Left ventricle myocardium superior (tissue), 1 donor: ENCODE measurements around the gene EVA1A. TPM values are rescaled to one million over a fixed set of nuclear protein-coding genes. Genes with fewer than 3 reads are reported as not detected.
"Not testable (repeated sequence)": the region's sequence is repeated elsewhere in the genome, so short reads cannot be mapped to it uniquely, and the experiment has no call there.

Source experiments
- ATAC-seq: fragments of 200-7000 bp; cut with Tn5 transposase; one replicate; pipeline ENCODE4 v1.9.1; 2020; ENCODE audit warnings: mild to moderate bottlenecking, moderate library complexity
- DNase-seq: peaks from one replicate; pipeline ENCODE4 v3.0.0-alpha.2; 2020
- intact Hi-C: fragments of 100-400 bp; cut with micrococcal nuclease; formaldehyde crosslinking; loops from one replicate; pipeline ENCODE4 v1.11.0; 2022
- total RNA-seq: library from RNA; stranded (reverse); fragmentation: NEBNext Ultra II Directional; extraction: Animal tissue kit (Norgen Biotek cat#: 25700); gene quantifications from one replicate; pipeline ENCODE4 v1.2.1, GENCODE V29; 2021
- donor health status: DM: no; HTN: yes; CAD: no; lungs with severe emphysema.

Gene EVA1A
- total RNA-seq, 1 donor from 2014 or later, result 0.94 TPM

DNA sequence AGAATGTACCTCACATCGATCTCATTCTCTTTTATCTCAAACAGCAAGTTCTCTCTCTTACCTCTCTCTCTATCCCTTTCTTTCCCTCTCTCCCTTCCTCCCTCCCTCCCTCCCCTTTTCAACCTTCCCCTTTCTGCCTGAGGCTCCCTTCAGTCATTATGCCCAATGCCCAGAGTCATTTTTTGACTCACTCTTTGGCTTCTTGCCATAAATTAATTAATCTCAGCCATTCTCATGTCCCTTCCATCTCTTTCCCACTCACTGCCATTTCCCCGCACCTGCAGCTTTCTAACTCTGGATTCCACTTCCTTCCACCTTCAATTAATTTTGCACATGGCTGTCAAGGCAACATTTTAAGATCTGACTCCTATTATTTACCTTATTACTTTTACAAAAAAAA is 60.1 kb downstream of the EVA1A start:
- DNase-seq, result no peak
- ATAC-seq, result no peak
- intact Hi-C loops, result no loop called here

- intact Hi-C loops, result no loop called here
- ATAC-seq, result no peak
- no peak for DNase-seq
These were observed 61.2 kb downstream of the EVA1A start for GRCh38 chr2:75499534-75499933.

DNA sequence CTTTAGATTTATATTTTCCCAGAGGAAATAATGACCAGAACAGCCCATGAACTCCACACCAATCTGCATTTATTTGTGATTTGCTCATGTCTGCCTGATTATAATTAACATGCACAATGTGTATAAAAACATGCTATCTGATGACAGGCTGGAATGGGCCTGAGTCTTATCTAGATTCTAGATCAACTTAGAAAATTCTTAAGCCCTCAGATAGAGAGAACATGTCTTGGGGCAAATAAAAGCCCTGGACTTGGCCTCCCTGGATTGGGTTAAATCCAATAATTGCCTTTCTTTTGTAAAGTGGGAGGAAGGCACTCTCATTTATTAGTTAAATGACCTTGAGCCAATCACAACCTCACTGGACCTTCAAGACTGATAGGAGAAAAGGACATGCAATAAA is 61.8 kb downstream of the EVA1A start:
- intact Hi-C loops, result no loop called here
- DNase-seq (no peak), ATAC-seq (no peak)

GRCh38 chr2:75497256-75497655 is 63.5 kb downstream of the EVA1A start:
- DNase-seq (no peak), ATAC-seq (no peak)
- intact Hi-C loops, result no loop called here

- DNase-seq (no peak), ATAC-seq (no peak)
- intact Hi-C loops, result no loop called here
These were observed 64.9 kb downstream of the EVA1A start for GRCh38 chr2:75495862-75496261.

DNA sequence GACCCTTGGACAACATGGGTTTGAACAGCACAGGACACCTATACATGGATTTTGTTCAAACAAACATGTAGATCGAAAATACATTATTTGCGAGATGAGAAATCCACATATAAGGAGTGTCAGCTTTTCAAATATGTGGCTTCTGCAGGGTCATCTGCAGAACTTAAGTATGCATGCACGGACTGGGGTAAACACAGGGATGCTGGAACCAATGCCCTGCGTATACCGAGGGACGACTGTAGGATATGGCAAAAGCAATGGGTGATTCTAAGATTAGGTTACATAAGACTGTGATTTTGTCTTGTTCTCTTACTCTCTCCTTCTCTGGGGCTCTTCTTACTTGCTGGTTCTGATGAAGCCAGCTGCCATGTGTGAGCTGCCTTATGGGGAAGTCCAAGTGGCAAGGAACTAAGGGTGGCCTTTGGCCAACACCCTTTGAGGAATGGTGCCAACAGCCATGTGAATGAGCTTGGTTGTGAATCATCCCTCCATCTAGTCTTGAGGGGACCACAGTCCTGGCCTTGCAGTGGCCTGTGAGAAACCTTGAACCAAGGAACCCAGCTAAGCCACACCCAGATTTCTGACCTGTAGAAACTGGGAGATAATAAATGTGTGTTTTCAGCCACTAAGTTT is 66.5 kb downstream of the EVA1A start:
- no peak for DNase-seq
- intact Hi-C loops, result no loop called here
- ATAC-seq, result no peak

DNA sequence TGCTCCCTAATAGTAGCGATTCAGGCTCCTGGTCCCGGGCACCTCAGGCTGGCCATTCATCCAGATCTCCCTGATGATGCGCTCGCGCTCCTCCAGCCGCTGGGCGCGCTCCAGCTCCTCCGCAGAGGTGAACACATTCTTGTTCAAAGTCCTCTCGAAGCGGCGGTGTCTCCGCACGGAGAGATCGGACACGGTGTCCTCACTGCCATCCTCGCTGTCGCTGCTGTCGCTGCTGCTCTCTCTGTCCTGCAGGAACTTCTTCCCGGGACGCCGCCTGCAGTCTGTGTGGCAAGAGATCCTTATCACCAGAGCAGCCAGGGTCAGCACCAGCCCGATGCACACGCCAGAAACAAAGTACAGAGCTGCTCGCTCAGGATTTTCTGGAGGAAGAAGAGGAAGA is 67.5 kb downstream of the EVA1A start:
- ATAC-seq (no peak), DNase-seq (no peak)
- intact Hi-C loops, result no loop called here

- intact Hi-C loops, result no loop called here
These were observed 69.5 kb downstream of the EVA1A start for GRCh38 chr2:75491129-75491753.

GRCh38 chr2:75489721-75490120 is 71.0 kb downstream of the EVA1A start:
- intact Hi-C loops, result no loop called here
- no peak for ATAC-seq
- no peak for DNase-seq

More at GRCh38 chr2:75491129-75491753, 69.5 kb downstream of the EVA1A start:
- DNase-seq, result no peak
- no peak for ATAC-seq

GRCh38 chr2:75488157-75488556 is 72.6 kb downstream of the EVA1A start:
- DNase-seq, result no peak
- ATAC-seq, result no peak
- intact Hi-C loops, result no loop called here

DNA sequence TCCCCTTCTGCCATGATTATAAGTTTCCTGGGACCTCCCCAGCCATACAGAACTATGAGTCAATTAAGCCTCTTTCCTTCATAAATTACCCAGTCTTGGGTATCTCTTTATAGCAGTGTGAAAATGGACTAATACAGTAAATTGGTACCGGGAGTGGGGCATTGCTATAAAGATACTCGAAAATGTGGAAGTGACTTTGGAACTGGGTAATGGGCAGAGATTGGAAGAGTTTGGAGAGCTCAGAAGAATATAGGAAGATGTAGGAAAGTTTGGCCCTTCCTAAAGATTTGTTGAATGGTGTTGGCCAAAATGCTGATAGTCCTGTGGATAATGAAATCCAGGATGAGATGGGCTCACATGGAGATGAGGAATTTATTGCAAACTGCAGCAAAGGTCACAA is 74.0 kb downstream of the EVA1A start:
- DNase-seq, intact Hi-C loops, ATAC-seq: not testable (repeated sequence)

- DNase-seq, result no peak
- intact Hi-C loops, result no loop called here
- no peak for ATAC-seq
These were observed 75.9 kb downstream of the EVA1A start for GRCh38 chr2:75484840-75485239.

DNA sequence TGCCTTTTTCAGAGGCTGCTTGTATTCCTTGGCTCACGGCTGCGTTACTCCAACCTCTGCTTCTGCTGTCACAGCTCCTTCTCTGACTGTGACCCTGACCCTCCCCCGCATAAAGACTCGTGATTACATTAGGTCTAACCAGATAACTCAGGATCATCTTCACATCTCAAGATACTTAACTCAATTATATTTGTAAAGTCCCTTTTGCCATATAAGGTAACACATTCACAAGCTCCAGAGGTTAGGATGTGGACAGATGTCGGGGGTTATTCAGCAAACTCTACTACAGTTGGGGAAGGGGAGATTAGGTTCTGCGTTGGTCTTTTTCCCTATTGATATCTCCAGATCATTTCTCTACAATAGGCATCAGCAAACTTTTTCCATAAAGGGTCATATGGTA is 76.9 kb downstream of the EVA1A start:
- intact Hi-C loops, result no loop called here

GRCh38 chr2:75482398-75482797 is 78.3 kb downstream of the EVA1A start:
- no peak for ATAC-seq
- intact Hi-C loops, result no loop called here
- DNase-seq, result no peak

More for the DNA sequence above, 76.9 kb downstream of the EVA1A start:
- no peak for DNase-seq
- no peak for ATAC-seq

- ATAC-seq, result no peak
- no peak for DNase-seq
- intact Hi-C loops, result no loop called here
These were observed 79.5 kb downstream of the EVA1A start for GRCh38 chr2:75480971-75481836.

GRCh38 chr2:75477696-75478095 is 83.0 kb downstream of the EVA1A start:
- DNase-seq, ATAC-seq, intact Hi-C loops: not testable (repeated sequence)

DNA sequence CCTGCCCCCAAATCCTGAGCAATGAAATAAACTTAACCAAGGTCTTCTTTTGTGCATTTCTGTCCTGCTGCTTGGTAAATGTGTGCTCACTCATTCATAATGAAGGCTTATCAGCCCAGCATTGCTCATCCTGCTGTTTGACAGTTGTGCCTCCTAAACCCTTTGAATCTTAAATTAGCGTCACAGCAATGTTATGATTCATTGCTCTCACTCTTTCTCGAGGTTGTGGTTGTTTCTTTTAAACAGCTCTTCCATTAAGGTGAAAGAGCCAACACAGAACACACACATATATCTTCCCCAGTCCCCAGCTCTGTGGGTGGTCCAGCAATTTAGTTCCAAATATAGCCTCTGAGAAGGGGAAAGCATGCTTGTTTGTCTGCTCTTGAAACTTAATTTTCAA is 84.0 kb downstream of the EVA1A start:
- DNase-seq (no peak), ATAC-seq (no peak)
- intact Hi-C loops, result no loop called here

DNA sequence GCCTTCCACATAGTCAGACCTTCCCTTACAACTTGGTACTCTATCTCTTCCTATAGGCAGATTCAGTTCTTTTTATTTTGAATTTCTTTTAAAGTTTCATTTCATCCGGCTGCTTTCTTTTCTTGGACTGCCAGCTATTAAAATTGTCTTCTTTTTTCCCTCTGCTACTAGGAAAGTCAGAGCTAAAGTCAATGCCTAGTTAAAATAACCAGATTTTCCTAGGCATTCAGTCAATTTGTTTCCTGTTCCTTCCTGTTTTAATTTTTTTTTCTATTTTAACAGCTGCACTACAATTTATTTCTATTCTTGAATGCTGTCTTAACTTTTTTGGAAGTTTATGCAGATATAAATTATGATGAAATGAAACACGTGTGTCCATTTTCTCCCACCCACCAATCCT is 84.8 kb downstream of the EVA1A start:
- intact Hi-C loops, result no loop called here
- ATAC-seq (no peak), DNase-seq (no peak)

DNA sequence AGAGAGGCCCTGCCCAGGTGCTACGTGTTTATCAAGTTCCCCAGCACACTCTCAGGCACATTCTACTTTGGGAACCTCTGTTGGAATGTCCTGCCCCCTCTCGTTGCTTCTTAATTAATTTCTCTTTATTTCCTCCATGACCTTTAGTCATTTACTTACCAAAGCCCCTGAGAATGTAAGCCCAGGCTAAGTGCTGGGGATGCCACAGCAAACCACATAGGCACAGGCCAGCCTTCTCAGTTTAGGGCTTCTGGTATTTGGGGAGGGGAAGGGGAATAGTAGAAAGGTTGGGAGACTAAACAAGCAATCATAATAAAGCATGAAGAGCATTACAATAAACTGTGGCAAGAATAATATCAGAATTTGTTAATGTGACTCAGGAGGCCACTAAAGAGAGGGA is 85.7 kb downstream of the EVA1A start:
- ATAC-seq, result no peak
- DNase-seq, result no peak
- intact Hi-C loops, result no loop called here

- intact Hi-C loops, result no loop called here
- DNase-seq (no peak), ATAC-seq (no peak)
These were observed 86.6 kb downstream of the EVA1A start for GRCh38 chr2:75474115-75474514.
